IMR-90 (cell line): ENCODE measurements around the gene HNF1B.

ENCODE experiments used
- CHD1 ChIP-seq: IDR thresholded peaks from 2 replicates; pipeline ENCODE4 v1.6.1; 2012; ENCODE audit warnings: low read depth, low read length, improper control_type of control experiment
- FOS ChIP-seq: fragments of 150-350 bp; IDR thresholded peaks from 2 replicates; pipeline ENCODE4 v1.6.1; 2016; ENCODE audit warnings: low read depth, low read length
- MAZ ChIP-seq: IDR thresholded peaks from 2 replicates; pipeline ENCODE4 v1.6.1; 2012; ENCODE audit warnings: low read depth, mild to moderate bottlenecking, low read length, improper control_type of control experiment, moderate library complexity, borderline replicate concordance
- POLR2A ChIP-seq: IDR thresholded peaks from 2 replicates; pipeline ENCODE4 v1.6.1; 2012; ENCODE audit warnings: mild to moderate bottlenecking, low read depth, low read length
- RAD21 ChIP-seq: IDR thresholded peaks from 2 replicates; pipeline ENCODE4 v1.6.1; 2012; ENCODE audit warnings: low read length, improper control_type of control experiment
- RFX5 ChIP-seq: IDR thresholded peaks from 2 replicates; pipeline ENCODE4 v1.8.0; 2012; ENCODE audit warnings: low read depth, mild to moderate bottlenecking, low read length, moderate library complexity
- TF ChIP-seq, protein P1 (sequence below): conservative IDR thresholded peaks from 2 replicates; pipeline ENCODE4 v1.5.1; 2012; ENCODE audit warnings: mild to moderate bottlenecking, low read depth, low read length, improper control_type of control experiment

DNA sequence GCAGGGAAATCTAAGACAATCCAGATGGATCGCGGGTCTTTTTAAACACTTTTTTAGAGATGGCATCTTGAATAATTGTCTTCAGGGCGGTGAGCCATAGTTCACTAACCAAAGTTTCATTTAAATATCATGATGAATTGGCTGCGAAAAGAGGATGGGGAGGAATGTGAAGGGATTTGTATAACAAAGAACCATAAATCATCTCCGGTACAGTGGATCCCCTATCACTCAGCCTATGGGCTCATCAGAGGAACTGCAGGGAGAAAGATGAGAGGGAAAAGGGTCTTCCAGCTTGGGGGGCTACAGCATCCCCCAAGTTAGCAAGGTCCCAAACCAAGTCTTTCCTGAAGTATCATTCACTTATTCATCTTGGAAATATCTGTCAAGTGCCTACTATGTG lies 84.9 kb downstream of the HNF1B start:
- TF ChIP-seq, protein P1, sequence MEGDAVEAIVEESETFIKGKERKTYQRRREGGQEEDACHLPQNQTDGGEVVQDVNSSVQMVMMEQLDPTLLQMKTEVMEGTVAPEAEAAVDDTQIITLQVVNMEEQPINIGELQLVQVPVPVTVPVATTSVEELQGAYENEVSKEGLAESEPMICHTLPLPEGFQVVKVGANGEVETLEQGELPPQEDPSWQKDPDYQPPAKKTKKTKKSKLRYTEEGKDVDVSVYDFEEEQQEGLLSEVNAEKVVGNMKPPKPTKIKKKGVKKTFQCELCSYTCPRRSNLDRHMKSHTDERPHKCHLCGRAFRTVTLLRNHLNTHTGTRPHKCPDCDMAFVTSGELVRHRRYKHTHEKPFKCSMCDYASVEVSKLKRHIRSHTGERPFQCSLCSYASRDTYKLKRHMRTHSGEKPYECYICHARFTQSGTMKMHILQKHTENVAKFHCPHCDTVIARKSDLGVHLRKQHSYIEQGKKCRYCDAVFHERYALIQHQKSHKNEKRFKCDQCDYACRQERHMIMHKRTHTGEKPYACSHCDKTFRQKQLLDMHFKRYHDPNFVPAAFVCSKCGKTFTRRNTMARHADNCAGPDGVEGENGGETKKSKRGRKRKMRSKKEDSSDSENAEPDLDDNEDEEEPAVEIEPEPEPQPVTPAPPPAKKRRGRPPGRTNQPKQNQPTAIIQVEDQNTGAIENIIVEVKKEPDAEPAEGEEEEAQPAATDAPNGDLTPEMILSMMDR = no peak
- no peak for TF ChIP-seq RAD21
- TF ChIP-seq POLR2A = no peak
- no peak for TF ChIP-seq MAZ
- no peak for TF ChIP-seq FOS
- TF ChIP-seq RFX5 = no peak
- no peak for TF ChIP-seq CHD1
